ENCODE measurements around the gene SLC38A10.

Gene SLC38A10

DNA sequence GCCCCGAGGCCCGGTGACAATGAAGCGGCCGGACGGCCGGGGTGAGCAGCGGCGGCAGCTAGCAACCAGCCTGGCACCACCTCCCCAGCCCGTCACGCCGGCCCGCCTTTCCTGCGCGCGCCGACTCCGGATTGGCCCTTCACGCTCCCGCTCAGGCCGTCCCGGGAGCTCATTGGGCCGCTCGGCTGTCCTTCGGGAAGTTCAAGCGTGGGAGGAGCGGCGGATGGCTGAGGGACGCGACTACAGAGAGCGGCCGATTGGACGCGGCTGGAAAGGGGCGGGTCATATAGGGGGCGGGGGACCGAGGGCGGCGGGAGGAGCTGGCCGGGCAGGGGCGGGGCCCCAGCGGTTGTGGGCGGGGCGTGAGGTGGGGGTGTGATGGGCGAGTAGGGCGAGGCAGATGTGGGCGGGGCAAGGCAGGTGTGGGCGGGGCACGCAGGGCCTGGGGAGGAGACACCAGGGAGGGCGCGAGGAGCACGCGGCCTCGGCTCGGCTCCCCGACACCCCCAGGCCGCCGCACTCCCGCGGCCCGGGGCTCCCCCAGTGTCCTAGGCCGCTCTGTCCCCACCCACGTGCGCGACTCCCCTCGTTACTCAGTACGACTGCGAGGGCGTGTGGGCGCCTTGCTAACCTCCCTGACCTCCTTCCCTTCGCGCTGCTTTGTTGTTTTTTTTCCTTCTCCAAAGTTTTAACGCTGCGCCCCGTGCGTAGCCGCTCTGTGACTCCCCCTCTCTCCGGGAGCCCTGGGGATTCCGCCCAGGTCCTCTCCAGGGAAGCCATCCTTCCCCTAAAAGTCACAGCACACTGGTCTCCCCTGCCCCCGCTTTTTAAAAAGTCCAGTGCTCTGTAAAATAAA, 72.0 kb downstream of the SLC38A10 start, which contains the start of gene CEP131:
CEP131 (minus strand) TSS at position 60 of the 856 bp plus-strand sequence. CDS start 2,909 bp downstream, outside the sequence.
- peak; percentile 99 to 100 (median 99) for DNase-seq

DNA sequence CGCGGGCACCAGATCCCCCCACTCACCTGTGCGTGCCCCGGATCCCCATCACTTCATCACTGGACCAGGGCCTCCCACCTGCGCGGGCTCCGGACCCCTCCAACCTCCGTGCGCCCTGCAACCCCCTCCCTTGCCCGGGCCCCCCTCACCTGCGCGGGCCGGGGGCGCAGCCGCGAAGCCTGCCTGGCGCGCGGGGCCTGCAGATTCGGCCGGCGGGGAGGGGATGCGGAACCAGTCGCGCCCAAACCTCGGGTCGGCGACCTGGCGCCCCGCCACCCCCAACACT, 72.5 kb downstream of the SLC38A10 start:
- no peak for DNase-seq

DNA sequence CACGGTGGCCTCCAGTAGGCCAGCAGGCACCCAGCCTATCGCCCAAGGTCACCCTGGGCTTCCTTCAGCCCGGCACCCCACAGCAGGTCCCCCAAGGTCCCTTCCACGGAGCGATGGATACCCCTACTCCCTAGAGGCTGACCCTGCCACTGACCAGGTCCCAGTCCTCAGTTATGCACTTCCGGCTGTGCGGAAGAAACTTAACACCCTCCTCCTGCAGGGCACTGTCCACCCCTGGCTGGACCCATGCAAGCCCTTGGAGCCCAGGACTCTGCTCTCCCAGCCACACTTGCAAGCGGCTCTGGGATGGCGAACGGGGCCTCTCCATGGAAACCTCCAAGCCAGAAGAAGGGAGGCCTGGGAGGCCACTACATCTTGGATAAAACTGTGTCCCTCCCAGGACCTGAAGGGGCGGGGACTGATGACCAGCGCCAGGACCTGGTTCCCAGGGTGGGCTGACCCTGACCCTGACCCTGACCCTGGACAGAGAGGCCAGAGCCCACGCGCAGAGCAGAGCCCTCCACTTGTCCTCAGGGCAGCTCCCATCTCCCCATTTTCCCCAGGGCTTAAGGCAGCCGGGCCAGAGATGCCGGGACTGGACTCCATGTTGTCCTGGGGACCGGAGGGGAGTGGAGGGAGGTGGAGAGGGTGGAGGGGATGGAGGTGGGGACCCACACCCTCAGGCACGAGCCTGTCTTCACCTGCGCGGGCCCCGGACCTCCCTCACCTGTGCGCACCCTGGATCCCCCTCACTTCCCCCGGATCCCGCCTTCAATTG, 73.1 kb downstream of the SLC38A10 start:
- no peak for DNase-seq

DNA sequence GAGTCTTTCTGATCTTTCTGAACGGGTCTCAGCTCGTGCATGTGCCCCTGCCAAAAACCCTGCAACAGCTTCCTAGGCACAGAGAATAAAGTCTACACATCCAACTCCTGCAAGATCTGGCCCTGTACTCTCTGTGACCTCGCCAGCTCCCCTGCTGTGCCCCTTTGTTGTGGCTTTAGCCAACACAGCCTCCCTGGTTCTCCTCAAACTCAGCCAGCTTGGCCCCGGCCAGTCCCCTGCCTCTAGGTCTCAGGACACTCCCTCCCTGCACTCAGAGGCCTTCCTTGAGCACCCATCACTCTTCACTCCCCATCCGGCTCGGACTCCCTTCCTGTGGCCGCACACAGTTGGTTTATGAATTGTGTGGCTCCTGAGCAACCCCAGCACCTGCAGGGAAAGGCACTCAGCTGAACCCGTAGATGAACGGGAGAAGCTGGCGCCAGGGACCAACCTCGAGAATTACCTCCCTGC, 73.7 kb downstream of the SLC38A10 start:
- no peak for DNase-seq

DNA sequence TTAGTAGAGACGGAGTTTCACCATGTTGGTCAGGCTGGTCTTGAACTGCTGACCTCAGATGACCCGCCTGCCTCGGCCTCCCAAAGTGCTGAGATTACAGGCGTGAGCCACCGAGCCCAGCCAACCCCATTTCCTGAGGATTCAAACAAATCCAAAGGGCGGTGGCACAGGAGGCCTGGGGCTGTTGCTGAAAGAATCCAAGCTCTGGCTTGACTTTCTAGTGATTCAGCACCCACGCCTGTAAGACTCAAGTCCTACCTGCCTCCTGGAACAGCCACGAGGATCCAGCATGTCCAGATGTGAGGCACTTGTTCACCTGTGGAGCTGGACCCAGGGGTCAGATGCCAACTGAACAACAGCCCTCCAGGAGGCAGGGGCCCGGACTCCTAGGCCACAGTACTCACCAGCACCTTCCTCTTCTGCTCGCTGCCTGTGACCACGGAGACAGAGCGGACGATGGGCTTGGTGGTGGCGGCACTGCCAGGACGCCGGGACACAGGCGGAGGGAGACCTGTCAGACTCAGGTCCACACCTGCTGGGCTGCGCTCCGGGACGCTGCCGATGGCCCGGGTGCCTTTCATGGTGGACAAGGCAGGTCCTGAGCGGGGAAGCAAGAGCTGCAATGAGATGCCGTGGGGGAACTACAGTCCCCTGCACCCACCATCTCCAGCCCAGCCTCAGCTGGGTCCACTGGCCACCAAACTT, 75.5 kb downstream of the SLC38A10 start:
- no peak for DNase-seq

DNA sequence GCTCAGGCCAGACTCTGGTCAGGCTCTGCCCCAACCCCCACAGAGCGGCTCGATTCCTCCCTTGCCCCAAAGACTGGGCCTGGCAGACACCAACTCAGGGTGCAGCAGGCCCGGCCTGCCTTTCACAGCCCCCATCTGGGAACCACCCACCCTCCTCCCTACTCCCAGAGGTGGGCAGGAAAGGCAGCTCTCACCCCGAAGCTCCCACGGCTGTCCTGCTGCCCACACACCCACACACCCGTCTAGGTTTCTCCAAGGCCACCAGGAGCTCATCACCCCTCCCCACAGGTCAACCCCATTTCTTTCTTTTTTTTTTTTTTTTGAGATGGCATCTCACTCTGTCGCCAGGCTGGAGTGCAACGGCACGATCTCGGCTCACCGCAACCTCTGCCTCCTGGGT, 76.1 kb downstream of the SLC38A10 start:
- no peak for DNase-seq

DNA sequence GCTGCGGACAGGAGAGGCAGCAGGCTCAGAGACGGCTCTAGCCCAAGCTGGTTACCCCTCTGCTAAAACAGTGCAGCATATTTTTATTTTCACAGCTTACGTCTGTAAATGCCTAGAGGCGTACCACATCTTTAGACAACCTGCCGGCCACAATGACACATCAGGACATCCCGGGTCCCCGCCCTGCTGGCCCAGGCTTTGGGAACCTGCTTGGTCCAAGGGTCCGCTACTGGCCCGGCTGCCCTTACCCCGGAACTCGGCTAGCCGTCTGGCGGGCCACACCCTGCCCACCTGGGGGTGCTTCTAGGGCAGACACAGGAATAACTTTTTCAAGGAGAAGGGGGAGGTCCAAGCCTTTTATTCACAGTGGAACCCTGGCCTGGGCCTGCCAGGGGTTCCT, 76.6 kb downstream of the SLC38A10 start:
- DNase-seq: no peak

DNA sequence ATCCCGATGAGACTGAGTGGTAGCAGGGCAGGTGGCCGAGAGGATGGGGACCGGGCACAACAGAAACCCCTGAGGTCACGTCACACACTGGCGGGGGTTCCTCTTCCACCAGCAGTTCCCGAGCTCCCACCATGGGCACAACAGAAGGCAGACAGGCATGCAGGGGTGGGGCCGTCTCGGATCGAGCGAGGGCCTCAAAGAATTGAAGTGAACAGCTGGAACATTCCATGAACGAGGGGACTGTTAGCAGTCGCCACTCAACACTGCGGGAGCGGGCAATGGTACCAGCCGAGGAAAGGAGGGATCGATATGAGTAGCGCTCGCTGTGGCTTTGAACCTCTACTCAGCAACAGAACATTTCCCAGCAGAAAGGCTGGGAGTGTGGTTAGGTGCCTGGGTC, 77.6 kb downstream of the SLC38A10 start:
- DNase-seq: no peak

DNA sequence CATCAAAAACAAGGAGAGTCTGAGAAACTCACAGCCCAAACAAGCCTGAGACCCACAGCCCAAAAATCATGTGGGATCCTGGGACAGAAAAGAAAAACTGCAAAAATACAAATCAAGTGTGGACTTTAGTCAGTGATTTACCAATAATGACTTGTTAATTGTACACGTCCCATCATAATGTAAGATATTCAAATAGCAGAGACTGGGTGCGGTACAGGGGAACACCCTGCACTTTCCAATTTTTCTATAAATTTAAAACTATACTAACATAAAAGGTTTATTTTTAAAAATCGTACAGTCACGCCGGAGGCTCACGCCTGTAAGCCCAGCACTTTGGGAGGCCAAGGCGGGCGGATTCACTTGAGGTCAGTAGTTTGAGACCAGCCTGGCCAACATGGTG, 81.1 kb downstream of the SLC38A10 start:
- DNase-seq: no peak

DNA sequence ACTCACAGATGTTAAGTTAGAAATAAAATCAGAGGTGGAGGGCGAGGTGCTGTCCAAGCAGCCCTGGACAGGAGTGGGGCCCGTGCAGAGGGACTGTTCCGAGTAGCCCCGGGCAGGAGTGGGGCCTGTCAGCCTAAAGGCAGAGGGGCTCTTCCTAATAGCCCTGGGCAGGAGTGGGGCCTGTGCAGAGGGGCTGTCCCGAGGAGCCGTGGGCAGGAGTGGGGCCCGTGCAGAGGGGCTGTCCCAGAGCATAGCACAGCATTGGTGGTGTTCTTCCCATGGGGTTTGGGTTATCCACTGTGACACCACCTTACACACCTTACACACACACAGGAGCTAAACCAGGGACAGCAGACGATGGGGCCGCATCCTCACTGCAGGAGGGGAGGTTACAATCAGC, 82.7 kb downstream of the SLC38A10 start:
- no peak for DNase-seq

DNA sequence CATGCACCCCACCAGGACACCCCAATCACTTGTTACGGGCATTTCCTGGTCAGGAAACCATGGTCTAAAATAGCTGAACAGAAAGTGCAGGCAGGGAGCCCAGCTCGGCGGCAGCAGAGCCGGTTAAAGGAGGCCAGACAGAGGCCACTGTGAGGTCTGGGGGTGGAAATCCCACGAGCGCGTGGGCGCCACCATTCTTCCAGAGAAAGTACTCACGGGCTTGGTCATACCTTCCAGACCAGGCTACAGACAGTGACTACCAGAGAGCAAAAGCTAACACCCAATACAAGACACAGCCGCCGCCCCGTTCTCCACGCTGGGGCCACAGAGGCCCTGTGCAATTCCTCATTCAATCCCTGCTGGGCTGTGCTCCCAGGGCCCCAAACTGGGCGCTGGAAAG, 84.2 kb downstream of the SLC38A10 start:
- DNase-seq: peak; percentile 47 to 58 (median 55)

DNA sequence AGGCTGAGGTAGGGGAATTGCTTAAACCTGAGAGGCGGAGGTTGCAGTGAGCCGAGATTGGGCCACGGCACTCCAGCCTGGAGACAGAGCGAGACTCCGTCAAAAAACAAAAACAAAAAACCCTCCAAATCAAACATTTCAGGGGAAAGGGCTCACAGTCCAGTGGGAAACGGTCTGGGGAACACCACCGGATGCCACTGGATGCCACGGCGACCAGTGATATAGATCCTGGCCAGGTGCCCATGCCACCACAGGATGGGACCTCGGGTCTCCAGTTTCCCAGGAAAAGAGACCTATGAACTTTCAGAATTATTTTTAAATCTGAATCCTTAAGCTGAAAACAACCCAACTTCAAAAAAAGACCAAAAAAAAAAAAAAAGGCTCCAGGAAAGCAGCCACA, 84.6 kb downstream of the SLC38A10 start:
- no peak for DNase-seq

DNA sequence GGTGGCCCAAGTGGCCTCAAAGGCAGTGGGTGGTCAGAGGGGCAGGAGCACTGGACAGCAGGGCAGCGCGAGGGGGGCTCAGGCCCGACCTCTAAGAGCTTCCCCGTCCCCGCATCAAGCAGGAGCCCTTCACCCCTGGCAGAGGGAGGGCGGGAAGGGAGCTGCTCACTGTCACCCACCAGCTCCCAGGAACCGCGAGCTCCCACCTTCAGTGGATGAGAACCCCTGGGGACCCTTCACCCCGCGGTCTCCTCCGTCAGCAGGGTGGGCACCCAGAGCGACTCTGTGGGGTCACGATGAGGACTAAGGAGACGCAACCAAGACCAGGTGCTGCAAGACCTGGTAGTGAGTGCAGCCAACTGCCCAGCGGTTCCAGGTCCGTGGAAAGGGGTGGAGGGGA, 86.0 kb downstream of the SLC38A10 start:
- DNase-seq: no peak

DNA sequence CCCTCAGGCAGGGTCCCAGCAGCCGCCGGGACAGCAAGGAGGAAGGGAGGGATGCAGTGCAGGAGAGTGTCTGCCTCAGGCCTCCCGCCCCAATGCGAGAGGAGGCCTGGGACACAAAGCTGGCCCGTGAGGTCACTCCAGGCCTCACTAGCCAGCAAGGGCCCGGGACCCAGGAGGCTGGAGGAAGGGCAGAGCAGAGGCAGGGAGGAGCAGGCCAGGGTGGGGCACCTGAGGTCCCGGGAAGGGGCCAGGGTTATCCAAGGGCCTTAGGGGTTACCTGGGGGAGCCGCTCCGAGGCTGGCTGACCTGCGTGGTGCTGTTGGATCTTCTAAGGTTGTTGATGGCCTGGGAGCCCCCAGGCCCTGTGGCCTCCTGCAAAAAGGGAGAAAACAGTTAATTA, 86.5 kb downstream of the SLC38A10 start:
- DNase-seq: no peak

DNA sequence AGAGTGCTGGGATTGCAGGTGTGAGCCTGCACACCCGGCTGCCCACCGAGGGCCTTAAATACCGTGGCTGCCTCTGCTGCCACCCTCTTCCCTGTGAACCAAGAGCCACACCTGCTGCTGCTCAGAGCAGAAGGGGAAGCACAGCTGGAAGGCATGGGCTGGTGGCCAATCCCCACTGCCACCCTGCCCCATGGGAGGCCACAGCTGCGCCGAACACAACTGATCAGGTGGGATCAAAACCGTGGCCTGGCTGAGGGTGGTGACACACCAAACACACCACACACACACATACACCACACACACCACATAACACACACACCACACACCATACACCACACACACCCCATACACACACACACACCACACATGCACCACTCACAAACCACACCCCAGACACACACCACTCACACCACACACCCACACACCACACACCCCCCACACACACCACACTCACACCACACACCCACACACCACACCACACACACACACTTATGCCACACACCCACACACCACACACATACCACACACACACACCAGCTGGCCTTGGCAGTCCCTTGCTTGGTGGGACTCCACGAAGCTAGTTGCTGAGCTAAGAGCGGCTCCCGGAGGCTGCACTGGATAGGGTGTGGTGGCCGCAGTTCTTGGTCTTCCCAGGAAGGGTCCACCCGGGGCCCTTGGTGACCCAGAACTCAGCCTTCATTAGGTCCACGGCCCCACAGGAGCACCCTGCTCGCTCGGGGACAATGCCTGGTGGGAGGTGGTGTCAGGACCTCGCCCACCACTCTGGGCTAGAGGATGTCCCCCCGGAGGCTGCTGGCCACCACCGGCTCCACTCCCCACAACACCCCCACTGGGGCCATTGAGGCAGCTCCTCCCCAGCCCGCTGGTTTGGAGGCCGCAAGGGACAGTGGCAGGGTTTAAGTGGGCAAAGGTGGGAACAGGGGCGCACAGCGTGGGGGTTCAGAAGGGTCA, 87.2 kb downstream of the SLC38A10 start:
- DNase-seq: no peak

DNA sequence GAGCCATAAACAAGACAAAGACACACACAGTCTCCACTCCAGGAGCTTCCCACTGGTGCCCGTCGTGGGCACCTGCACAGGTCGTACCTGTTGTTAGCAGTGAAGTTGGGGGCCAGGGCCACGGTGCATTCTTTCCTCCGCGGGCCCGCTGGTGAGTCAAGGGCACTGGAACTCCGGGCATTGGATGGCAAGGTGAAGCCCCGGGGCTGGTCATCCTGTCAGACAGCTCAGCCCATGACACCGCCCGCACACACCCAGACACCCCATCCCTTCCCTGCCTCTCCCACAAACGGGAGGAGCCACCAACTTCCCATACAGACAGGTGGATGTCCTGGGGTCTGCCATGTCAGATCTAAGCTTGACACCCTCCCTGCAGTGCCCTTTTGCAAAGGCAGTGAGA, 88.5 kb downstream of the SLC38A10 start:
- DNase-seq: no peak

DNA sequence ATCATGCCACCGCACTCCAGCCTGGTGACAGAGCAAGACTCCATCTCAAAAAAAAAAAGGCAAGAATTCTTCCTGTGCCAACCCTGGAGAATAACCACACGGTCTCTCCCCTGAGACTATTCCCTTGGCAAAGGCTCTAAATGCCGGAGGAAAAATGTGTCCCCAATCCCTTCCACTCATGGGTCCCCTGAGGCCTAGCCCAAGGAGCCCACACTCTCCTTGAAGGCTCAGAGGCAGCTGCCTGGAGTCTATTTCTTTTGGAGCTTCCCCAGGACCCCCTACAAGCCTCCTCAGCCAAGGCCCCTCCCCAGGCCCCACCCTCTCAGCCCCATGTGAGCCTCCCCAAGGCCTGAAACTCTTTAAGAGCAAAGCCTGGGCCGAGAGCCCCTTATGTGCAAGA, 88.9 kb downstream of the SLC38A10 start:
- DNase-seq: no peak

DNA sequence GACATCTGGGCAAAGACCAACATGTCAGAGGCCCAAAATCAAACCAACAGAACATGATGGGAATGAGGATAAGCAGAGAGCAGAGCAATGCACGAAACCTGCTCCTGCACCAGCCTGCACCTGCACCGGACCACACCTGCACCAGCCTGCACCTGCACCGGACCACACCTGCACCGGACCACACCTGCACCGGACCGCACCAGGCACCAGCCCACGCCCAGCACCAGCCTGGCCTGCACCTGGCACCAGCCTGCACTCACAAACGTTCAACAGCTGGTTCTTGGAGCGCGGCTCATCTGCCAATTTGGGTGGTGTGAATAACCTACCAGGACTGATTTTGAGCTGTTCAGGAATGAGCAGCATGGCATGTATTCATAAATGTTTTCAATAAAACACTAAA, 90.5 kb downstream of the SLC38A10 start:
- DNase-seq: no peak

DNA sequence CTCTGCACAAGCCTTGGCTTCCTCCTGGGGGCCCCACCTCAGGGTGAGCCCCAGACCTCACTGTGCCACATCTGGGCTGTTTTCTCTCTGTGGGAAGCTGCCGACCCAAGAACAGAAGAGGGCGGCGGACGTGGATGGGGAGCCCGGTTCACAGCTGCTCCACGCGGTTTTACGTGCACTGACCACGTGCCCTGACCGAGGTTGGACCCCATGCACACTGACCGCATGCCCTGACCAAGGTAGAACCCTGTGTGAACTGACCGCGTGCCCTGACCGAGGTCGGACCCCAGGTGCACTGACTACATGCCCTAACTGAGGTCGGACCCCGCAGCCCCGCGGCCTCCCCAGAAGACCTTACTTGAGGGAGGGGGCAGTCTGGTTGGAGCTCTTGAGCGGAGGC, 92.0 kb downstream of the SLC38A10 start:
- no peak for DNase-seq

DNA sequence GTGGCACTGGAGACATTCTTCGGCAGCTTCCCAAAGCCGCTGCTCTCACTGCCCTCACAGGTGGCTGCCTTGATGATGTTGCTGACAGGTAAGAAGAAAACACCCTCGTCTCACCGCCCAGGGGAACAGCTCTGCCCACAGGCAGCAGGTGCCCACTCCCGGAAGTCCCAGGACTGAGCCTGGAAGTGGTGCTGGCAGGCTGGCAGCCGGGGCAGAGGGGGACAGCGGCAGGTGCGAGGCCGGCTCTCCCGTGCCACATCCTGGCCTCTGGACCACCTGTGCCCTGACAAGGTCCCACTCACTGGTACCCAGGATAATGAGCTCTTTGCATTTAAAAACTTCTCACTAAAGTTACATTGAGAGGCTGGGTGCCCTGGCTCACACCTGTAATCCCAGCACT, 92.8 kb downstream of the SLC38A10 start:
- DNase-seq: no peak

DNA sequence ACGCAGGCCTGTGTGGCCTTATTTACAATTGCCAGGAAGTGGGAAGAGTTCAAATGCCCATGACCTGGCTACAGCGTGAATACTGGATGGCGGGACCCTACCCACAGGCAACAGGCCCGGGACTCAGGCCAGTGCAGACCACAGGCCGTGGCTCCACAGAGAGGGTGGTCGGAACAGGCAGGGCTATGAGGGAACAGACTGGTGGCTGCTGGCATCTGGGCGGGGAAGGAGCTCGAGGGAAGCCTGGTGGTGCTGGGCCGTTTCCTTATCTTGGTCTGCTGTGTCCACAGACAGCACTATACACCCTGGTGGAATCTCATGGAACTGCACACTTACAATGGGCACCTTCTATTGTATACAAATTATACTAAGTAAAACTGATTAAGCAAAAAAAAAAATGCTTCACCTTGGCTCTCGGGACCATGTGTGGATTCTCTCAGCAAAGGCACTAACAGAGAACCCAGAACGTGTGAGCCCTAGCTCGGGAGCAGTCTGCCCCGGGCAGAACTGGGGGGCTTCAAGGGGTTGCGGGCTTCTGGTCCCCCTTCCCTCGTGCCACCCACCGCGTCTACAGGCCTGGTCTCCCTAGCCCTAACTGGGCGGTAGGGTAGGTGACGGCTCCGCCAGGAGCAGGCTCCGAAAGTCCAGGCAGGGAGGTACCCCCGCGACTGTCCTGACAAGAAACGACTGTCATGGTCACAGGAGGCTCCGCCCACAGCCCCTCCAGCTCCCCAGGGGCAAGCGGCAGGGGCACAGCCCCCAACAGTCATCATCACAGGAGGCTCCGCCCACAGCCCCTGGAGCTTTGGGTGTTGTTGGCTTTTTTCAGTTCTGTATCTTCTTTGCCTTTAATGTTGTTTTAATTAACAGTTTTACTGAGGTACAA, 94.2 kb downstream of the SLC38A10 start:
- peak; percentile 86 to 92 (median 89) for DNase-seq

Measured in suppressor macrophage treated with lipopolysaccharide for 1 hour (primary cell).